ENCODE measurements around the gene USP47.

Gene USP47

GRCh38 chr11:11980841-11981308 lies 139.1 kb downstream of the USP47 start:
- DNase-seq (ENCODE audit: low read depth in 2 of 2) = no peak

GRCh38 chr11:11981364-11981763 lies 139.6 kb downstream of the USP47 start:
- no peak for DNase-seq (ENCODE audit: low read depth in 2 of 2)

- DNase-seq (ENCODE audit: low read depth in 2 of 2) = no peak
These were observed 140.1 kb downstream of the USP47 start for GRCh38 chr11:11981840-11982239.

- no peak for DNase-seq (ENCODE audit: low read depth in 2 of 2)
These were observed 140.7 kb downstream of the USP47 start for GRCh38 chr11:11982461-11982860.

- DNase-seq (ENCODE audit: low read depth in 2 of 2) = no peak
These were observed 141.2 kb downstream of the USP47 start for GRCh38 chr11:11982975-11983374.

- no peak for DNase-seq (ENCODE audit: low read depth in 2 of 2)
These were observed 141.7 kb downstream of the USP47 start for GRCh38 chr11:11983427-11983826.

GRCh38 chr11:11984563-11984962 lies 142.8 kb downstream of the USP47 start:
- no peak for DNase-seq (ENCODE audit: low read depth in 2 of 2)

- no peak for DNase-seq (ENCODE audit: low read depth in 2 of 2)
These were observed 143.4 kb downstream of the USP47 start for GRCh38 chr11:11985016-11985715.

GRCh38 chr11:11985954-11986949 lies 144.5 kb downstream of the USP47 start:
- no peak for DNase-seq (ENCODE audit: low read depth in 2 of 2)

- DNase-seq (ENCODE audit: low read depth in 2 of 2) = no peak
These were observed 145.8 kb downstream of the USP47 start for GRCh38 chr11:11987503-11988022.

GRCh38 chr11:11988099-11988651 lies 146.4 kb downstream of the USP47 start:
- DNase-seq (ENCODE audit: low read depth in 2 of 2) = no peak

GRCh38 chr11:11988681-11989261 lies 147.0 kb downstream of the USP47 start:
- DNase-seq (ENCODE audit: low read depth in 2 of 2) = no peak

GRCh38 chr11:11989774-11990744 lies 148.3 kb downstream of the USP47 start:
- DNase-seq (ENCODE audit: low read depth in 2 of 2) = no peak

GRCh38 chr11:11992257-11993212 lies 150.8 kb downstream of the USP47 start:
- no peak for DNase-seq (ENCODE audit: low read depth in 2 of 2)

- DNase-seq (ENCODE audit: low read depth in 2 of 2) = no peak
These were observed 152.1 kb downstream of the USP47 start for GRCh38 chr11:11993839-11994238.

- no peak for DNase-seq (ENCODE audit: low read depth in 2 of 2)
These were observed 153.8 kb downstream of the USP47 start for GRCh38 chr11:11995601-11996000.

GRCh38 chr11:11996321-11997048 lies 154.7 kb downstream of the USP47 start:
- DNase-seq (ENCODE audit: low read depth in 2 of 2) = no peak

GRCh38 chr11:11997049-11997322 lies 155.2 kb downstream of the USP47 start:
- DNase-seq (ENCODE audit: low read depth in 2 of 2) = no peak
